SK-N-SH (cell line): ENCODE results near the gene ATG16L1. TPM values are rescaled to one million over a fixed set of nuclear protein-coding genes. Genes with fewer than 3 reads are reported as not detected.

ENCODE experiments used
- CTCF ChIA-PET: fragments of 300-600, 350-600 bp; formaldehyde crosslinking; extraction: SDS; loops from one replicate; lab custom pipeline; 2021; lab: Yijun Ruan, JAX
- POLR2A ChIA-PET: fragments of 350-600 bp; sonication (Branson Sonifier 250); formaldehyde crosslinking; extraction: SDS; loops from one replicate; lab custom pipeline; 2020; ENCODE audit warnings: antibody characterized with exemption, inconsistent platforms; lab: Yijun Ruan, JAX
- DNase-seq: peaks from one replicate; pipeline ENCODE4 v3.0.0; 2012
- H2AFZ ChIP-seq: fragments of 200-600 bp; sonication (generic); 2 replicates; pipeline ENCODE4 v1.8.1; 2016; ENCODE audit warnings: antibody characterized with exemption, mild to moderate bottlenecking, low read depth
- H3F3A ChIP-seq: fragments of 200-600 bp; sonication (generic); replicated peaks from 2 replicates; pipeline ENCODE3; 2016; ENCODE audit warnings: antibody characterized with exemption, mild to moderate bottlenecking; ENCODE audit not compliant: insufficient read depth
- H3K27ac ChIP-seq, 2 experiments: fragments of 200-500 bp in 1 of 2; fragments of 200-600 bp in 1 of 2; sonication (Bioruptor generic) in 1 of 2; sonication (generic), shearing (Covaris generic) in 1 of 2; 2 replicates each; pipeline versions ENCODE4 v1.5.1 to v1.6.1; 2014 to 2016; ENCODE audit warnings: low read depth in 2 of 2, inconsistent platforms in 1 of 2, low read length in 1 of 2, mild to moderate bottlenecking in 1 of 2, mixed read lengths in 1 of 2
- H3K27me3 ChIP-seq: fragments of 200-600 bp; sonication (generic), shearing (Covaris generic); 2 replicates; pipeline ENCODE4 v1.6.1; 2016; ENCODE audit warnings: mixed run types; ENCODE audit not compliant: insufficient read depth
- H3K36me3 ChIP-seq, 2 experiments: fragments of 200-500 bp in 1 of 2; fragments of 200-600 bp in 1 of 2; sonication (Bioruptor generic) in 1 of 2; sonication (generic) in 1 of 2; replicated peaks in 1 of 2; 2 replicates each; pipeline versions ENCODE3 to v1.5.1; 2014 to 2016; ENCODE audit warnings: low read length in 1 of 2, mild to moderate bottlenecking in 1 of 2; ENCODE audit not compliant: insufficient read depth in 2 of 2, control insufficient read depth in 1 of 2
- H3K4me1 ChIP-seq, 2 experiments: fragments of 200-500 bp in 1 of 2; fragments of 200-600 bp in 1 of 2; sonication (Bioruptor generic) in 1 of 2; sonication (generic), shearing (Covaris generic) in 1 of 2; 2 replicates each; pipeline versions ENCODE4 v1.5.1 to v1.6.1; 2014 to 2016; ENCODE audit warnings: low read depth in 1 of 2, low read length in 1 of 2, mixed run types in 1 of 2; ENCODE audit not compliant: insufficient read depth in 2 of 2, control insufficient read depth in 1 of 2
- H3K4me2 ChIP-seq: fragments of 200-600 bp; sonication (generic), shearing (Covaris generic); 2 replicates; pipeline ENCODE4 v1.6.1; 2017; ENCODE audit warnings: mixed run types
- H3K4me3 ChIP-seq, 2 experiments: fragments of 200-500 bp in 1 of 2; fragments of 200-600 bp in 1 of 2; sonication (Bioruptor generic) in 1 of 2; sonication (generic), shearing (Covaris generic) in 1 of 2; 2 replicates each; pipeline versions ENCODE4 v1.5.1 to v1.8.1; 2014 to 2016; ENCODE audit warnings: low read depth in 2 of 2, inconsistent platforms in 1 of 2, low read length in 1 of 2, mild to moderate bottlenecking in 1 of 2, mixed read lengths in 1 of 2, moderate library complexity in 1 of 2
- H3K79me2 ChIP-seq: fragments of 200-600 bp; sonication (generic); 2 replicates; pipeline ENCODE4 v1.8.1; 2017; ENCODE audit warnings: mild to moderate bottlenecking; ENCODE audit not compliant: insufficient read depth
- H3K9ac ChIP-seq: fragments of 200-600 bp; sonication (generic); 2 replicates; pipeline ENCODE4 v1.6.1; 2017; ENCODE audit warnings: mixed run types
- H3K9me2 ChIP-seq: fragments of 200-600 bp; sonication (generic); 2 replicates; pipeline ENCODE4 v1.6.1; 2017; ENCODE audit warnings: mixed run types
- H3K9me3 ChIP-seq: fragments of 200-600 bp; sonication (generic); 2 replicates; pipeline ENCODE4 v1.6.1; 2017; ENCODE audit warnings: mixed run types, mild to moderate bottlenecking, moderate library complexity
- H4K20me1 ChIP-seq: fragments of 200-600 bp; sonication (generic); 2 replicates; pipeline ENCODE4 v1.6.1; 2017; ENCODE audit warnings: mild to moderate bottlenecking, mixed run types; ENCODE audit not compliant: insufficient read depth
- FOXM1 ChIP-seq: IDR thresholded peaks from 2 replicates; pipeline ENCODE4 v1.4.0; 2012; ENCODE audit warnings: low read depth, mild to moderate bottlenecking
- GATA2 ChIP-seq: sonication (generic); formaldehyde crosslinking; IDR thresholded peaks from 2 replicates; pipeline ENCODE4 v1.5.0; 2020; ENCODE audit warnings: mild to moderate bottlenecking, missing genetic modification reagents
- IRF3 ChIP-seq: fragments of 150-350 bp; IDR thresholded peaks from 2 replicates; pipeline ENCODE4 v1.6.1; 2016; ENCODE audit warnings: mild to moderate bottlenecking, low read depth, low read length
- POLR2AphosphoS5 ChIP-seq: IDR thresholded peaks from 2 replicates; pipeline ENCODE4 v1.6.1; 2012; ENCODE audit warnings: low read depth, low read length
- TAF1 ChIP-seq: IDR thresholded peaks from 2 replicates; pipeline ENCODE4 v1.6.1; 2012; ENCODE audit warnings: low read depth, mild to moderate bottlenecking, low read length, moderate library complexity, borderline replicate concordance
- TCF12 ChIP-seq: IDR thresholded peaks from 2 replicates; pipeline ENCODE4 v1.4.0; 2012
- YY1 ChIP-seq: IDR thresholded peaks from 2 replicates; pipeline ENCODE4 v1.4.0; 2012; ENCODE audit warnings: low read depth, mild to moderate bottlenecking
- WGBS: methylation state at CpG from one replicate; pipeline ENCODE4 v1.1.6; 2017; ENCODE audit warnings: low lambda C conversion rate; 5-methylcytosine and 5-hydroxymethylcytosine counted together
- polyA plus RNA-seq, 3 experiments: library from polyadenylated mRNA; depleted of rRNA; stranded (reverse); fragments of >200 nt; gene quantifications; 2 replicates each; pipeline ENCODE4 v1.2.3, GENCODE V29; 2012
- TF ChIP-seq, protein P1 (sequence below): IDR thresholded peaks from 2 replicates; pipeline ENCODE4 v1.4.0; 2012; ENCODE audit warnings: low read depth, borderline replicate concordance
- TF ChIP-seq, protein P2 (sequence below): fragments of 150-350 bp; IDR thresholded peaks from 2 replicates; pipeline ENCODE4 v1.6.1; 2017; ENCODE audit warnings: antibody characterized with exemption, low read length, low read depth, borderline replicate concordance
- TF ChIP-seq, protein P3 (sequence below): IDR thresholded peaks from 2 replicates; pipeline ENCODE4 v1.4.0; 2012; ENCODE audit warnings: low read depth

The ATG16L1 gene
- polyA plus RNA-seq, 1 of the 3 experiments (the other 2 are of a cell fraction) = 22.2 TPM

GRCh38 chr2:233321166-233321565 lies 69.7 kb downstream of the ATG16L1 start (continued):
- TF ChIP-seq, protein P1, sequence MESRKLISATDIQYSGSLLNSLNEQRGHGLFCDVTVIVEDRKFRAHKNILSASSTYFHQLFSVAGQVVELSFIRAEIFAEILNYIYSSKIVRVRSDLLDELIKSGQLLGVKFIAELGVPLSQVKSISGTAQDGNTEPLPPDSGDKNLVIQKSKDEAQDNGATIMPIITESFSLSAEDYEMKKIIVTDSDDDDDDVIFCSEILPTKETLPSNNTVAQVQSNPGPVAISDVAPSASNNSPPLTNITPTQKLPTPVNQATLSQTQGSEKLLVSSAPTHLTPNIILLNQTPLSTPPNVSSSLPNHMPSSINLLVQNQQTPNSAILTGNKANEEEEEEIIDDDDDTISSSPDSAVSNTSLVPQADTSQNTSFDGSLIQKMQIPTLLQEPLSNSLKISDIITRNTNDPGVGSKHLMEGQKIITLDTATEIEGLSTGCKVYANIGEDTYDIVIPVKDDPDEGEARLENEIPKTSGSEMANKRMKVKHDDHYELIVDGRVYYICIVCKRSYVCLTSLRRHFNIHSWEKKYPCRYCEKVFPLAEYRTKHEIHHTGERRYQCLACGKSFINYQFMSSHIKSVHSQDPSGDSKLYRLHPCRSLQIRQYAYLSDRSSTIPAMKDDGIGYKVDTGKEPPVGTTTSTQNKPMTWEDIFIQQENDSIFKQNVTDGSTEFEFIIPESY = no peak
- TF ChIP-seq YY1 (no peak), TAF1 (no peak), POLR2AphosphoS5 (no peak)

DNA sequence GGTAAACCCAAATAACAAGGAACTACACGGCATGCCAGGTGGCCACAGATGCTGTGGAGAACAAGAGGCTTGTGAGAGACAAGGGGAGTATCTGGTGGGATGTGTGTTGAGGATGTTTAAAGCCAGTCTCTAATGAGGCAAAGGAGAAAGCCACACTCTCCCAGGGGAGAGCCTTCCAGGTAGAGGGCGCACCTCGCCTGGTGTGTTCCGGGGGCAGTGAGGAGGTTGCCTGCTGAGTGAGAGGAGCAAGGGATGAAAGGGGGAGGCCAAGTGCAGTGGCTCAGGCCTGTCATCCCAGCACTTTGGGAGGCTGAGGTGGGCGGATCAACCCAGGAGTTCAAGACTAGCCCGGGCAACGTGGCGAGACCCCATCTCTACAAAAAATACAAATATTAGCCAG lies 72.4 kb downstream of the ATG16L1 start:
- no peaks in the 10 kb centered on the region for H3K9me3 ChIP-seq
- DNase-seq = no peak
- H3K9me2 ChIP-seq = no peaks in the 10 kb centered on the region
- no peaks in the 10 kb centered on the region for H3F3A ChIP-seq
- H4K20me1 ChIP-seq = no peaks in the 10 kb centered on the region
- WGBS = 79% methylated on average over 8 of the region's 8 CpGs
- no peak for TF ChIP-seq IRF3
- no peak for TF ChIP-seq TCF12
- TF ChIP-seq TAF1 = no peak
- no peaks in the 10 kb centered on the region for H3K36me3 ChIP-seq
- H3K4me1 ChIP-seq = peaks cover 0 to 2% of the 10 kb centered on the region in 2 experiments; a peak in 1 of 4 replicates
- H3K4me3 ChIP-seq = no peak overlapping the region
- H3K79me2 ChIP-seq = no peaks in the 10 kb centered on the region
- no peak overlapping the region for H2AFZ ChIP-seq
- no peak overlapping the region for H3K4me2 ChIP-seq
- H3K9ac ChIP-seq = no peak overlapping the region
- no peak overlapping the region for H3K27ac ChIP-seq
- ChIA-PET POLR2A (no interaction called here), CTCF (interaction anchor here (1.3 kb wide), 1 partner anchor 15 kb away, joined by 3 read pairs; no protein-coding TSS in a partner anchor)
- H3K27me3 ChIP-seq = no peaks in the 10 kb centered on the region

DNA sequence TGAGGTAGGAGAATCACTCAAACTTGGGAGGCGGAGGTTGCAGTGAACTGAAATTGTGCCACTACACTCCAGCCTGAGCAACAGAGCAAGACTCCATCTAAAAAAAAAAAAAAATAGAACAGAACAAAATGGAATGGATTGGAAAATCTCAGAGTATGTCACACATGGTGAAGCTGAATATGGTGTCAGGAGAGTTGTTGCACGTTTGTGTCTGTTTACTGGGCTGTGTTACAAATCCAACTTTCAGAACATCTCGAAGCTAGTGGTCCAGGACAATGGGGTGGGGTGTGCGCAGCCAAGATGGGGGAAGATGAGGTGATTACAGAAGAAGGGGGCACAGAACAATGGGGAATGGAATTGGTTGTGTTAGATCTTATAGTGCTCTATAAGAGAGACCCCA lies 73.8 kb downstream of the ATG16L1 start:
- 69% methylated on average over 4 of the region's 4 CpGs for WGBS
- Histone ChIP-seq H3K27me3 (no peaks in the 10 kb centered on the region), H3K79me2 (no peaks in the 10 kb centered on the region), H3K4me1 (peaks cover 0 to 7% of the 10 kb centered on the region in 2 experiments; a peak in 2 of 4 replicates), H3K4me2 (no peak overlapping the region), H3K9me3 (no peaks in the 10 kb centered on the region), H3F3A (no peaks in the 10 kb centered on the region), H4K20me1 (no peaks in the 10 kb centered on the region), H3K36me3 (no peaks in the 10 kb centered on the region), H2AFZ (no peak overlapping the region), H3K4me3 (no peak overlapping the region), H3K27ac (no peak overlapping the region), H3K9ac (no peak overlapping the region), H3K9me2 (no peaks in the 10 kb centered on the region)
- ChIA-PET POLR2A (no interaction called here), CTCF (interaction anchor here (1.3 kb wide), 1 partner anchor 14 kb away, joined by 3 read pairs; no protein-coding TSS in a partner anchor)
- no peak for DNase-seq
- TF ChIP-seq, protein P2, sequence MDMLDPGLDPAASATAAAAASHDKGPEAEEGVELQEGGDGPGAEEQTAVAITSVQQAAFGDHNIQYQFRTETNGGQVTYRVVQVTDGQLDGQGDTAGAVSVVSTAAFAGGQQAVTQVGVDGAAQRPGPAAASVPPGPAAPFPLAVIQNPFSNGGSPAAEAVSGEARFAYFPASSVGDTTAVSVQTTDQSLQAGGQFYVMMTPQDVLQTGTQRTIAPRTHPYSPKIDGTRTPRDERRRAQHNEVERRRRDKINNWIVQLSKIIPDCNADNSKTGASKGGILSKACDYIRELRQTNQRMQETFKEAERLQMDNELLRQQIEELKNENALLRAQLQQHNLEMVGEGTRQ = no peak
- TF ChIP-seq FOXM1 (no peak), GATA2 (no peak)
- TF ChIP-seq, protein P3, sequence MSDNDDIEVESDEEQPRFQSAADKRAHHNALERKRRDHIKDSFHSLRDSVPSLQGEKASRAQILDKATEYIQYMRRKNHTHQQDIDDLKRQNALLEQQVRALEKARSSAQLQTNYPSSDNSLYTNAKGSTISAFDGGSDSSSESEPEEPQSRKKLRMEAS = no peak
